GM21619 (cell line): Measurements from ENCODE around the gene GNG7.
"Not testable (repeated sequence)": the region's sequence is repeated elsewhere in the genome, so short reads cannot be mapped to it uniquely, and the experiment has no call there.

Experiments
- ATAC-seq: cut with Tn5 transposase; IDR thresholded peaks from one replicate; pipeline ENCODE4 v1.9.1; 2021; ENCODE audit not compliant: unreplicated experiment

The GNG7 gene

GRCh38 chr19:2714102-2714501, 11.6 kb upstream of the GNG7 start:
- ATAC-seq: not testable (repeated sequence)

GRCh38 chr19:2713170-2713569, 10.7 kb upstream of the GNG7 start:
- ATAC-seq: not testable (repeated sequence)

- no peak for ATAC-seq
Observed at GRCh38 chr19:2711875-2712205, 9.3 kb upstream of the GNG7 start.

- ATAC-seq: no peak
Observed at GRCh38 chr19:2711172-2711874, 8.8 kb upstream of the GNG7 start.

GRCh38 chr19:2706251-2706650, 3.8 kb upstream of the GNG7 start:
- no peak for ATAC-seq

GRCh38 chr19:2703691-2704216, 1.3 kb upstream of the GNG7 start:
- ATAC-seq: no peak

- ATAC-seq: no peak
Observed at GRCh38 chr19:2703077-2703437, 563 bp upstream of the GNG7 start.

GRCh38 chr19:2701361-2702169, 929 bp downstream of the GNG7 start:
- no peak for ATAC-seq

- ATAC-seq: no peak
Observed at GRCh38 chr19:2700660-2701360, 1.7 kb downstream of the GNG7 start.

GRCh38 chr19:2699413-2700140, 2.9 kb downstream of the GNG7 start:
- ATAC-seq: no peak

- ATAC-seq: no peak
Observed at GRCh38 chr19:2694196-2694595, 8.3 kb downstream of the GNG7 start.

- no peak for ATAC-seq
Observed at GRCh38 chr19:2693492-2694160, 8.9 kb downstream of the GNG7 start.

GRCh38 chr19:2691951-2692350, 10.5 kb downstream of the GNG7 start:
- ATAC-seq: no peak

GRCh38 chr19:2690856-2691255, 11.6 kb downstream of the GNG7 start:
- ATAC-seq: no peak

GRCh38 chr19:2686360-2686759, 16.1 kb downstream of the GNG7 start:
- no peak for ATAC-seq

- no peak for ATAC-seq
Observed at GRCh38 chr19:2685204-2685704, 17.2 kb downstream of the GNG7 start.

- ATAC-seq: no peak
Observed at GRCh38 chr19:2683430-2684003, 19.0 kb downstream of the GNG7 start.

GRCh38 chr19:2680808-2681207, 21.7 kb downstream of the GNG7 start:
- ATAC-seq: no peak

- ATAC-seq: no peak
Observed at GRCh38 chr19:2679439-2679838, 23.1 kb downstream of the GNG7 start.

GRCh38 chr19:2678948-2679347, 23.5 kb downstream of the GNG7 start:
- ATAC-seq: not testable (repeated sequence)
